ENCODE data around the gene SART3.

DNA sequence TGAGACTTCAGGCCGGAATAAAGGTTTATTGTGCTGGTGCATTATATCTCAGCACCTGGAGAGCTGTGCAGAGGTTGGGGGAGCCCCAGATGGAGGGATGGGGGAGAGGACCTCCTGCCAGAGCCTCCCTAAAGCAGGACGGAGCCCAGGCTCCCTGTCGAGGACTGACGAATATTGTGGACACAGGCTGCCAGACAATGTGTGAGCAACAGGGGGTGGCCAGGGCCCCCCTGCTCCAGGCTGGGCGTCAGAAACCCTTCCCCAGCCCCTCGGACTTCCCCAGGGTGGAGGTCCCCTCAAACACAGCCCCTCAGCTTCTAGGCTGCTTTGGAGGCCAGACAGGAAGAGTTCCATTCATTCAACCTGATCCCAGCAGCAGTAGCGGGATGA, 28.9 kb upstream of the SART3 start:
- TF ChIP-seq, protein P1, sequence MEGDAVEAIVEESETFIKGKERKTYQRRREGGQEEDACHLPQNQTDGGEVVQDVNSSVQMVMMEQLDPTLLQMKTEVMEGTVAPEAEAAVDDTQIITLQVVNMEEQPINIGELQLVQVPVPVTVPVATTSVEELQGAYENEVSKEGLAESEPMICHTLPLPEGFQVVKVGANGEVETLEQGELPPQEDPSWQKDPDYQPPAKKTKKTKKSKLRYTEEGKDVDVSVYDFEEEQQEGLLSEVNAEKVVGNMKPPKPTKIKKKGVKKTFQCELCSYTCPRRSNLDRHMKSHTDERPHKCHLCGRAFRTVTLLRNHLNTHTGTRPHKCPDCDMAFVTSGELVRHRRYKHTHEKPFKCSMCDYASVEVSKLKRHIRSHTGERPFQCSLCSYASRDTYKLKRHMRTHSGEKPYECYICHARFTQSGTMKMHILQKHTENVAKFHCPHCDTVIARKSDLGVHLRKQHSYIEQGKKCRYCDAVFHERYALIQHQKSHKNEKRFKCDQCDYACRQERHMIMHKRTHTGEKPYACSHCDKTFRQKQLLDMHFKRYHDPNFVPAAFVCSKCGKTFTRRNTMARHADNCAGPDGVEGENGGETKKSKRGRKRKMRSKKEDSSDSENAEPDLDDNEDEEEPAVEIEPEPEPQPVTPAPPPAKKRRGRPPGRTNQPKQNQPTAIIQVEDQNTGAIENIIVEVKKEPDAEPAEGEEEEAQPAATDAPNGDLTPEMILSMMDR (IDR thresholded peaks at IDR 0.05), result no peak
- no peak for TF ChIP-seq EZH2phosphoT487 (IDR thresholded peaks at IDR 0.05)

Measured in neural progenitor cell (in vitro differentiated cells).